Spleen (tissue), 7 donors: ENCODE data around the gene CDNF.

Experiments
- POLR2A ChIP-seq, 3 donors: fragments of 450-650 bp; IDR thresholded peaks; one replicate each; pipeline ENCODE4 v1.5.1; 2017; ENCODE audit warnings: antibody characterized with exemption in 3 of 3, mild to moderate bottlenecking in 1 of 3
- POLR2AphosphoS5 ChIP-seq, 3 donors: sonication (generic); formaldehyde crosslinking; IDR thresholded peaks; one replicate each; pipeline ENCODE4 v1.5.1; 2017; ENCODE audit warnings: antibody characterized with exemption in 3 of 3
- TF ChIP-seq, protein P1 (sequence below), 11 experiments: fragments of 200-600 bp in 7 of 11; fragments of 450-650 bp in 4 of 11; sonication (generic) in 4 of 11; IDR thresholded peaks in 8 of 11; conservative IDR thresholded peaks in 3 of 11; 1 replicate in 7 of 11; 2 replicates in 4 of 11; pipeline versions ENCODE4 v1.4.0 to v1.8.0; 2016 to 2021; ENCODE audit warnings: antibody characterized with exemption in 11 of 11, inconsistent platforms in 4 of 11, mild to moderate bottlenecking in 1 of 11
- donor health status: DM: no; HTN: no; CAD: no; lungs with moderate emphysema.
- donor health status: DM: no; HTN: no; CAD: no.
- donor health status: DM: no; HTN: no; CAD: no.

DNA sequence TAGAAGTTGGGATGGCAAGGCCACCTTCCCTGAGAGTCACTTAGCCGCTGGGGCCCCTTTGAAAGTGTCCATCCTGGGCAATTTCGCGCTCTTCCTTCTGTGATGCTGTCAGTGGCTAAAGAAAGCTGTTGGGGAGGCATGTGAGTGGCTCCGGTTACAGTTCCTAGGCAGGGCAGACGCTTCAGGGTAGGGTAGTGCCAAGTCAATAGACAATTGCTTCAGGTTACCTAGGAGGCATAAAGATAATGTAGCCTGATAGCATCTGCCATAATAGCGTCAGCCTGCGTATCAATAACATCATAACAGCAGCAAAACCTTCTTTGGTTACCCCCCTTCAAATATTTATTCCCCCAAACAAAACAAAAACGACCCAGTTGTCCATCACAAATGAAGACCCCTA lies 63.0 kb downstream of the CDNF start, which contains the start of gene FAM107B:
- no peak for TF ChIP-seq POLR2A (IDR thresholded peaks at IDR 0.05)
- TF ChIP-seq, protein P1, sequence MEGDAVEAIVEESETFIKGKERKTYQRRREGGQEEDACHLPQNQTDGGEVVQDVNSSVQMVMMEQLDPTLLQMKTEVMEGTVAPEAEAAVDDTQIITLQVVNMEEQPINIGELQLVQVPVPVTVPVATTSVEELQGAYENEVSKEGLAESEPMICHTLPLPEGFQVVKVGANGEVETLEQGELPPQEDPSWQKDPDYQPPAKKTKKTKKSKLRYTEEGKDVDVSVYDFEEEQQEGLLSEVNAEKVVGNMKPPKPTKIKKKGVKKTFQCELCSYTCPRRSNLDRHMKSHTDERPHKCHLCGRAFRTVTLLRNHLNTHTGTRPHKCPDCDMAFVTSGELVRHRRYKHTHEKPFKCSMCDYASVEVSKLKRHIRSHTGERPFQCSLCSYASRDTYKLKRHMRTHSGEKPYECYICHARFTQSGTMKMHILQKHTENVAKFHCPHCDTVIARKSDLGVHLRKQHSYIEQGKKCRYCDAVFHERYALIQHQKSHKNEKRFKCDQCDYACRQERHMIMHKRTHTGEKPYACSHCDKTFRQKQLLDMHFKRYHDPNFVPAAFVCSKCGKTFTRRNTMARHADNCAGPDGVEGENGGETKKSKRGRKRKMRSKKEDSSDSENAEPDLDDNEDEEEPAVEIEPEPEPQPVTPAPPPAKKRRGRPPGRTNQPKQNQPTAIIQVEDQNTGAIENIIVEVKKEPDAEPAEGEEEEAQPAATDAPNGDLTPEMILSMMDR (IDR thresholded peaks at IDR 0.05 in 8 of 11, conservative IDR thresholded peaks at IDR 0.05 in 3 of 11), result no peak
- TF ChIP-seq POLR2AphosphoS5 (IDR thresholded peaks at IDR 0.05), result no peak
